ENCODE data around the gene RMDN2. TPM values are rescaled to one million over a fixed set of nuclear protein-coding genes. Genes with fewer than 3 reads are reported as not detected.

The RMDN2 gene
- total RNA-seq, 1 experiment from 2014 or later, result 3.0 TPM

DNA sequence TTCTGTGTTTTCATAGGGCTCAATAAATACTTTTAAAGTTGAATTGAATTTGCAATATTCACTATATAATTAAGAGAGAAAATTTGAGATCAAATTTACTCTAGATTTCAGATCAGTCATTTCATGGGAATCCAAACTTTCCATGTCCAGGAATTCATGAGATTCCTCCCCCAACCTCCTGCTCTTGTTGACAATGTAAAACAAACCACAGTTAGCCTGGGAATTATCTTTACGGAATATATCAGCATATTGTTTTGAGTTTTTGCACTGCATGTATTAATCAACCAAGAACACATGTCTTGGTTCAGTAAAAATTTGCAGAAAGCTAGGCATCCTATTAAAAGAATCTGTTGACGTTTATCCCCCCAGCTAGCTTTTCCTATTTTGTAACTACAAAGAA is 108.6 kb downstream of the RMDN2 start:
- BruUV-seq (replicated peaks), result no TSS peak
- no peak for TF ChIP-seq EZH2 (IDR thresholded peaks at IDR 0.05; ENCODE audit: borderline replicate concordance, low read depth, low read length, poor library complexity, severe bottlenecking)
- ChIA-PET CTCF (no interaction called here), POLR2A (ENCODE audit: low non-redundant PET) (no interaction called here)
- H3K27ac ChIP-seq (ENCODE audit: low read depth, low read length, poor library complexity, severe bottlenecking), result no peak overlapping the region
- no peaks in the 10 kb centered on the region for H3K9me3 ChIP-seq (ENCODE audit: low read depth, low read length, poor library complexity, severe bottlenecking)
- H3K27me3 ChIP-seq (replicated peaks; ENCODE audit: insufficient read depth, low read depth, low read length, poor library complexity), result peaks cover 16% of the 10 kb centered on the region
- no peak for DNase-seq (ENCODE audit: low spot score)
- H3K4me3 ChIP-seq (ENCODE audit: low read depth, low read length, poor library complexity, severe bottlenecking), result no peak overlapping the region
- H3K36me3 ChIP-seq (ENCODE audit: insufficient read depth, low read length, poor library complexity, severe bottlenecking), result no peaks in the 10 kb centered on the region
- H3K4me1 ChIP-seq (ENCODE audit: insufficient read depth, low read length, poor library complexity, severe bottlenecking), result no peaks in the 10 kb centered on the region
- intact Hi-C loops (cut with micrococcal nuclease; ENCODE audit: unreplicated experiment), result no loop called here

DNA sequence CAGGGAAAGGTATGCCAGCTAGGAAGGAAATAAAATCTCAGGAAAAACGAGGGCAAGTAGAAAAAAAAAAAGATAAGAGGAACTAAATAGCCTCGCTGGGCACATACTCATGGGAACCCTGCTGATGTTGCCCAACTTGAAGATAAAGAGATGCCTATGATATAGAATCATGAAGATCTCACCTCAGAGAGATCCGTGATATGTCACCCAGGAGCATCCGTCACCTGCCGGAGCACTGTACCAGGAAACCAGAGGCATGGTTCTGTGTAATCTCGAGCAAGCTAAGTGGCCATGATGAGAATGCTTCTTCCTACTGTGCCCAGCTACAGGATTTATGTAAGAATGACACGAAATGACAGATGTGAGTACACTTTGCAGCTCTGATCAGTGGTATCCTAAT is 110.9 kb downstream of the RMDN2 start:
- no TSS peak for BruUV-seq (replicated peaks)

DNA sequence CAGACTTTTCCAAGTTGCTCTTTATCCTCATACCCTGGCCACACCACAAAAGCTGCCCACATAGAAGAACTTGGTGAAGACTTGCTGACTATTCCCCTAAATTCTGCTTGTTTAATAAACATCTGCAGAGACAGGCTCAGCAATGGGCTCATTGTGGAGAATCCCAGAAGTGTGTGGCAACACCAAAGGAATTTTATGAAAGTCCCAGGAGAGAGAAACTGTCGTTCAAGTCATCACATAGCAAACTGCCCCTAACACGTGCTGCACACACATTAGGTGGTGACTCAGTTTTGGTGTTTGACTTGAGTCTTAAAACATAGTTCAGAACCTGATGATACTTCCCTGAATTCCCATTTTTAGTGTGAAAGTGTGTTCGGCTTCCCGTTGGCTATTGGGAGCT is 112.2 kb downstream of the RMDN2 start:
- H3K9me3 ChIP-seq (ENCODE audit: low read depth, low read length, poor library complexity, severe bottlenecking), result no peaks in the 10 kb centered on the region
- no peak for TF ChIP-seq EZH2 (IDR thresholded peaks at IDR 0.05; ENCODE audit: borderline replicate concordance, low read depth, low read length, poor library complexity, severe bottlenecking)
- TF ChIP-seq, protein P1, sequence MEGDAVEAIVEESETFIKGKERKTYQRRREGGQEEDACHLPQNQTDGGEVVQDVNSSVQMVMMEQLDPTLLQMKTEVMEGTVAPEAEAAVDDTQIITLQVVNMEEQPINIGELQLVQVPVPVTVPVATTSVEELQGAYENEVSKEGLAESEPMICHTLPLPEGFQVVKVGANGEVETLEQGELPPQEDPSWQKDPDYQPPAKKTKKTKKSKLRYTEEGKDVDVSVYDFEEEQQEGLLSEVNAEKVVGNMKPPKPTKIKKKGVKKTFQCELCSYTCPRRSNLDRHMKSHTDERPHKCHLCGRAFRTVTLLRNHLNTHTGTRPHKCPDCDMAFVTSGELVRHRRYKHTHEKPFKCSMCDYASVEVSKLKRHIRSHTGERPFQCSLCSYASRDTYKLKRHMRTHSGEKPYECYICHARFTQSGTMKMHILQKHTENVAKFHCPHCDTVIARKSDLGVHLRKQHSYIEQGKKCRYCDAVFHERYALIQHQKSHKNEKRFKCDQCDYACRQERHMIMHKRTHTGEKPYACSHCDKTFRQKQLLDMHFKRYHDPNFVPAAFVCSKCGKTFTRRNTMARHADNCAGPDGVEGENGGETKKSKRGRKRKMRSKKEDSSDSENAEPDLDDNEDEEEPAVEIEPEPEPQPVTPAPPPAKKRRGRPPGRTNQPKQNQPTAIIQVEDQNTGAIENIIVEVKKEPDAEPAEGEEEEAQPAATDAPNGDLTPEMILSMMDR (conservative IDR thresholded peaks at IDR 0.05; ENCODE audit: low read depth, low read length), result no peak
- no peak overlapping the region for H3K4me3 ChIP-seq (ENCODE audit: low read depth, low read length, poor library complexity, severe bottlenecking)
- no peak overlapping the region for H3K27ac ChIP-seq (ENCODE audit: low read depth, low read length, poor library complexity, severe bottlenecking)
- DNase-seq (ENCODE audit: low spot score), result no peak
- ChIA-PET POLR2A (ENCODE audit: low non-redundant PET) (no interaction called here), CTCF (no interaction called here)
- BruUV-seq (replicated peaks), result no TSS peak
- no peaks in the 10 kb centered on the region for H3K4me1 ChIP-seq (ENCODE audit: insufficient read depth, low read length, poor library complexity, severe bottlenecking)
- H3K36me3 ChIP-seq (ENCODE audit: insufficient read depth, low read length, poor library complexity, severe bottlenecking), result no peaks in the 10 kb centered on the region
- H3K27me3 ChIP-seq (replicated peaks; ENCODE audit: insufficient read depth, low read depth, low read length, poor library complexity), result peaks cover 18% of the 10 kb centered on the region
- intact Hi-C loops (cut with micrococcal nuclease; ENCODE audit: unreplicated experiment), result no loop called here

More for the DNA sequence above, 110.9 kb downstream of the RMDN2 start:
- no peak for DNase-seq (ENCODE audit: low spot score)
- Histone ChIP-seq H3K4me3 (ENCODE audit: low read depth, low read length, poor library complexity, severe bottlenecking) (no peak overlapping the region), H3K4me1 (ENCODE audit: insufficient read depth, low read length, poor library complexity, severe bottlenecking) (no peaks in the 10 kb centered on the region), H3K36me3 (ENCODE audit: insufficient read depth, low read length, poor library complexity, severe bottlenecking) (no peaks in the 10 kb centered on the region), H3K27me3 (replicated peaks; ENCODE audit: insufficient read depth, low read depth, low read length, poor library complexity) (peaks cover 18% of the 10 kb centered on the region), H3K27ac (ENCODE audit: low read depth, low read length, poor library complexity, severe bottlenecking) (no peak overlapping the region), H3K9me3 (ENCODE audit: low read depth, low read length, poor library complexity, severe bottlenecking) (no peaks in the 10 kb centered on the region)
- ChIA-PET POLR2A (ENCODE audit: low non-redundant PET) (no interaction called here), CTCF (no interaction called here)
- intact Hi-C loops (cut with micrococcal nuclease; ENCODE audit: unreplicated experiment), result no loop called here
- TF ChIP-seq, protein P1 (conservative IDR thresholded peaks at IDR 0.05; ENCODE audit: low read depth, low read length), result no peak
- no peak for TF ChIP-seq EZH2 (IDR thresholded peaks at IDR 0.05; ENCODE audit: borderline replicate concordance, low read depth, low read length, poor library complexity, severe bottlenecking)

All from A673 (cell line).